H9 (cell line): ENCODE measurements around the gene TMEM126A. TPM values are rescaled to one million over a fixed set of nuclear protein-coding genes. Genes with fewer than 3 reads are reported as not detected.
"Not testable (repeated sequence)": the region's sequence is repeated elsewhere in the genome, so short reads cannot be mapped to it uniquely, and the experiment has no call there.

Source experiments
- DNase-seq: peaks from one replicate; pipeline ENCODE4 v3.0.0-alpha.2; 2017
- H2AFZ ChIP-seq: one replicate; pipeline ENCODE4 v1.6.1; 2013; ENCODE audit warnings: mild to moderate bottlenecking, low read length, control low read depth, moderate library complexity
- H2AK5ac ChIP-seq: 2 replicates; pipeline ENCODE4 v1.6.1; 2013; ENCODE audit warnings: low read length, control low read depth, mixed read lengths; ENCODE audit not compliant: insufficient read length
- H2BK120ac ChIP-seq: one replicate; pipeline ENCODE4 v1.6.1; 2013; ENCODE audit warnings: low read depth, mild to moderate bottlenecking, low read length, control low read depth, inconsistent platforms; ENCODE audit not compliant: poor library complexity, severe bottlenecking
- H2BK12ac ChIP-seq: 2 replicates; pipeline ENCODE4 v1.6.1; 2013; ENCODE audit warnings: low read length, control low read depth, mixed read lengths, low read depth; ENCODE audit not compliant: insufficient read length
- H2BK15ac ChIP-seq: 2 replicates; pipeline ENCODE4 v1.6.1; 2013; ENCODE audit warnings: low read depth, low read length, control low read depth
- H2BK20ac ChIP-seq: one replicate; pipeline ENCODE4 v1.6.1; 2013; ENCODE audit warnings: low read depth, mild to moderate bottlenecking, low read length, control low read depth, inconsistent platforms; ENCODE audit not compliant: poor library complexity, severe bottlenecking
- H2BK5ac ChIP-seq: 2 replicates; pipeline ENCODE4 v1.6.1; 2013; ENCODE audit warnings: low read length, control low read depth, mixed read lengths; ENCODE audit not compliant: insufficient read length
- H3K14ac ChIP-seq: 2 replicates; pipeline ENCODE4 v1.6.1; 2013; ENCODE audit warnings: low read length, control low read depth; ENCODE audit not compliant: insufficient read depth
- H3K18ac ChIP-seq: 2 replicates; pipeline ENCODE4 v1.6.1; 2013; ENCODE audit warnings: low read depth, mild to moderate bottlenecking, mixed read lengths, low read length, control low read depth; ENCODE audit not compliant: insufficient read length
- H3K23ac ChIP-seq: 2 replicates; pipeline ENCODE4 v1.6.1; 2013; ENCODE audit warnings: low read length, control low read depth, mixed read lengths, low read depth; ENCODE audit not compliant: insufficient read length
- H3K23me2 ChIP-seq: 2 replicates; pipeline ENCODE4 v1.6.1; 2013; ENCODE audit warnings: low read depth, mild to moderate bottlenecking, mixed read lengths, low read length, control low read depth; ENCODE audit not compliant: insufficient read length, poor library complexity, severe bottlenecking
- H3K27ac ChIP-seq: 2 replicates; pipeline ENCODE4 v1.5.1; 2013; ENCODE audit warnings: low read length, control low read depth, mixed read lengths, low read depth; ENCODE audit not compliant: insufficient read length
- H3K27me3 ChIP-seq: 2 replicates; pipeline ENCODE4 v1.6.1; 2013; ENCODE audit warnings: low read length, control low read depth, inconsistent platforms; ENCODE audit not compliant: insufficient read depth
- H3K4ac ChIP-seq: 2 replicates; pipeline ENCODE4 v1.6.1; 2013; ENCODE audit warnings: low read depth, mild to moderate bottlenecking, control low read depth, inconsistent platforms, low read length, moderate library complexity
- H3K4me1 ChIP-seq: 2 replicates; pipeline ENCODE4 v1.6.1; 2013; ENCODE audit warnings: low read length, control low read depth, inconsistent platforms; ENCODE audit not compliant: insufficient read depth
- H3K4me2 ChIP-seq: 2 replicates; pipeline ENCODE4 v1.6.1; 2013; ENCODE audit warnings: low read length, control low read depth, mixed read lengths; ENCODE audit not compliant: insufficient read length, insufficient read depth
- H3K56ac ChIP-seq: 2 replicates; pipeline ENCODE4 v1.6.1; 2013; ENCODE audit warnings: low read depth, mild to moderate bottlenecking, mixed read lengths, low read length, control low read depth; ENCODE audit not compliant: insufficient read length
- H3K79me1 ChIP-seq: 2 replicates; pipeline ENCODE4 v1.6.1; 2013; ENCODE audit warnings: low read depth, mild to moderate bottlenecking, moderate library complexity, low read length, control low read depth, inconsistent platforms; ENCODE audit not compliant: insufficient read depth, poor library complexity, severe bottlenecking
- H3K79me2 ChIP-seq: 2 replicates; pipeline ENCODE4 v1.6.1; 2013; ENCODE audit warnings: low read length, control low read depth, inconsistent platforms; ENCODE audit not compliant: insufficient read depth
- H3K9ac ChIP-seq: 2 replicates; pipeline ENCODE4 v1.6.1; 2013; ENCODE audit warnings: low read length, control low read depth, mixed read lengths; ENCODE audit not compliant: insufficient read length; ENCODE audit errors: extremely low read depth
- H3K9me3 ChIP-seq: one replicate; pipeline ENCODE4 v1.6.1; 2013; ENCODE audit warnings: low read depth, low read length, inconsistent platforms; ENCODE audit not compliant: control insufficient read depth
- H3T11ph ChIP-seq: one replicate; pipeline ENCODE4 v1.6.1; 2013; ENCODE audit warnings: mild to moderate bottlenecking, low read length, control low read depth, inconsistent platforms
- H4K20me1 ChIP-seq: one replicate; pipeline ENCODE4 v1.6.1; 2013; ENCODE audit not compliant: control insufficient read depth, insufficient read length, insufficient read depth
- H4K5ac ChIP-seq: 2 replicates; pipeline ENCODE4 v1.6.1; 2013; ENCODE audit warnings: low read depth, mild to moderate bottlenecking, mixed read lengths, low read length, control low read depth; ENCODE audit not compliant: insufficient read length
- H4K8ac ChIP-seq: replicated peaks from 2 replicates; pipeline ENCODE4 v1.6.1; 2013; ENCODE audit warnings: low read length, control low read depth, mixed read lengths, low read depth; ENCODE audit not compliant: insufficient read length
- H4K91ac ChIP-seq: 2 replicates; pipeline ENCODE4 v1.6.1; 2013; ENCODE audit warnings: low read depth, mild to moderate bottlenecking, moderate library complexity, mixed read lengths, low read length, control low read depth; ENCODE audit not compliant: insufficient read length
- H3K27ac Mint-ChIP-seq, 3 experiments: 2 replicates in 2 of 3; 3 replicates in 1 of 3; pipeline ENCODE4 v1.8.0; 2020 to 2021; ENCODE audit warnings: mixed read lengths in 3 of 3, mild to moderate bottlenecking in 1 of 3, moderate library complexity in 1 of 3
- H3K27me3 Mint-ChIP-seq: 2 replicates; pipeline ENCODE4 v1.8.0; 2021; ENCODE audit warnings: low read depth, mild to moderate bottlenecking, moderate library complexity, mixed read lengths
- H3K36me3 Mint-ChIP-seq, 3 experiments: 2 replicates in 2 of 3; 3 replicates in 1 of 3; pipeline ENCODE4 v1.8.0; 2020 to 2021; ENCODE audit warnings: low read depth in 3 of 3, mixed read lengths in 3 of 3; ENCODE audit not compliant: insufficient read depth in 1 of 3
- H3K4me1 Mint-ChIP-seq, 2 experiments: 2 replicates each; pipeline ENCODE4 v1.8.0; 2020; ENCODE audit warnings: mixed read lengths in 2 of 2
- H3K4me3 Mint-ChIP-seq, 2 experiments: 2 replicates in 1 of 2; 3 replicates in 1 of 2; pipeline ENCODE4 v1.8.0; 2020 to 2021; ENCODE audit warnings: mild to moderate bottlenecking in 2 of 2, mixed read lengths in 2 of 2, moderate library complexity in 1 of 2
- H3K9me3 Mint-ChIP-seq, 2 experiments: 2 replicates in 1 of 2; 3 replicates in 1 of 2; pipeline ENCODE4 v1.8.0; 2020; ENCODE audit warnings: mild to moderate bottlenecking in 2 of 2, mixed read lengths in 2 of 2, moderate library complexity in 1 of 2
- WGBS: extraction: QIAGEN DNeasy Blood & Tissue Kit; methylation state at CpG from one replicate; pipeline ENCODE4 v1.1.7; 2013; ENCODE audit warnings: missing lambda C conversion rate, low lambda C conversion rate, mixed read lengths; ENCODE audit not compliant: insufficient read length; ENCODE audit errors: extremely low coverage; 5-methylcytosine and 5-hydroxymethylcytosine counted together
- total RNA-seq: library from RNA; stranded (reverse); gene quantifications from 2 replicates; pipeline ENCODE4 v1.2.1, GENCODE V29; 2021

The TMEM126A gene
- total RNA-seq, 1 experiment from 2014 or later, result 28.0 TPM

DNA sequence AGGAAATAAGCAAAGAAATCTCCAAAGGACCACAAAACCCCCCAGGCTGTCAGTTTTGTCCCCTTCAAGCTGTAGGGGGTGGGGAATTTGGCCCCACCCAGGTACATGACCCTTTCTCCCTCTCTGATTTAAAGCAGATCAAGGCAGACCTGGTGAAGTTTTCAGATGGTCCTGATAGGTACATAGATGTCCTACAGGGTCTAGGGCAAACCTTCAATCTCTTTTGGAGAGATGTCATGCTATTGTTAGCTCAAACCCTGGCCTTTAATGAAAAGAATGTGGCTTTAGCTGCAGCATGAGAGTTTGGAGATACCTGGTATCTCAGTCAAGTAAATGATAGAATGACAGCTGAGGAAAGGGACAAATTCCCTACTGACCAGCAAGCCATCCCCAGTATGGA is 39.1 kb upstream of the TMEM126A start:
- not testable (repeated sequence) for H3K27me3 Mint-ChIP-seq, H3K9ac ChIP-seq, H4K91ac ChIP-seq, H3K4me1 ChIP-seq, H3K4ac ChIP-seq, H2AK5ac ChIP-seq, H3K79me2 ChIP-seq, H4K8ac ChIP-seq, H3K56ac ChIP-seq, H3K27ac ChIP-seq, H3K23me2 ChIP-seq, H3K23ac ChIP-seq, H3K27me3 ChIP-seq, H2BK12ac ChIP-seq, H3K18ac ChIP-seq, H3K9me3 ChIP-seq, H2BK20ac ChIP-seq, H2BK120ac ChIP-seq, H3K79me1 ChIP-seq, H2BK5ac ChIP-seq, H4K20me1 ChIP-seq, H2BK15ac ChIP-seq, H3T11ph ChIP-seq, H2AFZ ChIP-seq, H3K14ac ChIP-seq, H4K5ac ChIP-seq, H3K4me2 ChIP-seq, DNase-seq
- 0 out of 5 replicates have a peak overlapping the region, but pooled peaks of 1 of the 2 experiments have one; percentile 3 for H3K4me3 Mint-ChIP-seq
- H3K36me3 Mint-ChIP-seq, result peaks cover 37 to 46% (median 45%) of the 10 kb centered on the region in 3 experiments
- H3K4me1 Mint-ChIP-seq, result peaks cover 36 to 42% of the 10 kb centered on the region in 2 experiments
- peaks cover 15 to 20% of the 10 kb centered on the region in 2 experiments for H3K9me3 Mint-ChIP-seq
- H3K27ac Mint-ChIP-seq, result peak overlapping the region; percentile 49 to 90 (median 59); a peak in 5 of 7 replicates

DNA sequence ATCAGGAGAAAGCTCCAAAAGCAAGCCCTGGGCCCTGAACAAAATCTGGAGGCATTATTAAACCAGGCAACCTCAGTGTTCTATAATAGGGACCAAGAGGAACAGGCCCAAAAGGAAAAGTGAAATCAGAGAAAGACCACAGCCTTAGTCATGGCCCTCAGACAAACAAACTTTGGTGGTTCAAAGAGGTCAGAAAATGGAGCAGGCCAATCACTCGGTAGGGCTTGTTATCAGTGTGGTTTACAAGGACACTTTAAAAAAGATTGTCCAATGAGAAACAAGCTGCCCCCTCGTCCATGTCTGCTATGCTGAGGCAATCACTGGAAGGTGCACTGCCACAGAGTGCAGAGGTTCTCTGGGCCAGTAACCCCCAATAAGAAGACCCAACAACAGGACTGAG is 38.5 kb upstream of the TMEM126A start:
- H3K9me3 Mint-ChIP-seq, result peaks cover 15 to 20% of the 10 kb centered on the region in 2 experiments
- H3T11ph ChIP-seq, result not testable (repeated sequence)
- no CpG with 5 or more reads among the region's 2 CpGs for WGBS

More for the DNA sequence above, 38.5 kb upstream of the TMEM126A start:
- H2BK15ac ChIP-seq, H3K79me1 ChIP-seq, H2BK5ac ChIP-seq, H2BK12ac ChIP-seq, H2BK20ac ChIP-seq, H4K5ac ChIP-seq, H2BK120ac ChIP-seq, H2AK5ac ChIP-seq, H4K8ac ChIP-seq, H3K4me3 Mint-ChIP-seq, H4K91ac ChIP-seq, H3K23ac ChIP-seq, H3K4ac ChIP-seq, H3K9ac ChIP-seq, H3K27me3 ChIP-seq, H3K18ac ChIP-seq, H3K56ac ChIP-seq, H3K14ac ChIP-seq, H3K79me2 ChIP-seq, DNase-seq, H2AFZ ChIP-seq, H3K4me1 ChIP-seq, H3K23me2 ChIP-seq, H3K27ac ChIP-seq, H4K20me1 ChIP-seq, H3K9me3 ChIP-seq, H3K27me3 Mint-ChIP-seq, H3K4me2 ChIP-seq: not testable (repeated sequence)
- peak overlapping the region in 2 of 3 experiments; percentile 58 to 59; a peak in 2 of 7 replicates for H3K27ac Mint-ChIP-seq
- peaks cover 34 to 40% of the 10 kb centered on the region in 2 experiments for H3K4me1 Mint-ChIP-seq
- H3K36me3 Mint-ChIP-seq, result peaks cover 41 to 50% (median 49%) of the 10 kb centered on the region in 3 experiments
